Placental pericyte (primary cell): ENCODE measurements around the gene PRSS23. TPM values are rescaled to one million over a fixed set of nuclear protein-coding genes. Genes with fewer than 3 reads are reported as not detected.

Source experiments
- total RNA-seq: library from RNA; depleted of rRNA; stranded (reverse); fragments of >200 nt; gene quantifications from 2 replicates; pipeline ENCODE4 v1.2.3, GENCODE V29; 2012

Gene PRSS23
- 10.1 and 180 TPM in 2 replicates for total RNA-seq

GRCh38 chr11:86800076-86800959 lies at the start of gene PRSS23:
Gene PRSS23, plus strand, starts transcription at chr11:86800542. Its CDS starts 7,102 bp downstream, at chr11:86807644.

Other genes starting within 250 kb of the PRSS23 start
- gene ME3, start 127.9 kb upstream of the PRSS23 start, total RNA-seq = 9.6 and 36.1 TPM in 2 replicates
- 7.9 and 12.9 TPM in 2 replicates for gene FZD4, start 154.9 kb downstream of the PRSS23 start, total RNA-seq
- 25.9 and 33.0 TPM in 2 replicates for gene TMEM135, start 237.4 kb downstream of the PRSS23 start, total RNA-seq